ENCODE measurements around the gene ZNF783.

GRCh38 chr7:149291781-149292461, 29.9 kb downstream of the ZNF783 start:
- TF ChIP-seq POLR2A (IDR thresholded peaks at IDR 0.05; ENCODE audit: low read length) (no peak), CBX2 (IDR thresholded peaks at IDR 0.05; ENCODE audit: borderline replicate concordance, low read depth) (no peak), REST (IDR thresholded peaks at IDR 0.05) (no peak), CTCF (IDR thresholded peaks at IDR 0.05) (no peak), MAZ (IDR thresholded peaks at IDR 0.05; ENCODE audit: borderline replicate concordance, low read depth, low read length) (no peak)
